Keratinocyte (primary cell): Measurements from ENCODE around the gene BORCS5.

ENCODE experiments used
- CTCF ChIP-seq, 3 experiments: IDR thresholded peaks in 1 of 3; conservative IDR thresholded peaks in 1 of 3; optimal IDR thresholded peaks in 1 of 3; 2 replicates in 2 of 3; 3 replicates in 1 of 3; pipeline versions ENCODE3 to v1.5.1; 2011; ENCODE audit warnings: low read length in 3 of 3, mild to moderate bottlenecking in 3 of 3, moderate library complexity in 2 of 3, control low read depth in 1 of 3, inconsistent platforms in 1 of 3; ENCODE audit not compliant: insufficient read depth in 2 of 3; ENCODE audit errors: extremely low read depth in 1 of 3
- EZH2 ChIP-seq: IDR thresholded peaks from one replicate; pipeline ENCODE4 v1.6.1; 2012; ENCODE audit warnings: inconsistent platforms, mild to moderate bottlenecking, low read length, moderate library complexity

GRCh38 chr12:12319451-12320183 is 37.3 kb upstream of the BORCS5 start:
- TF ChIP-seq CTCF (optimal IDR thresholded peaks at IDR 0.05 in 1 of 3, IDR thresholded peaks at IDR 0.05 in 1 of 3, conservative IDR thresholded peaks at IDR 0.05 in 1 of 3; ENCODE audit: extremely low read depth in 1 of 3, insufficient read depth in 2 of 3, low read length in 3 of 3) (no peak), EZH2 (no peak)
